Retinal pigment epithelial cell (primary cell): Measurements from ENCODE around the gene EGFR.

Experiments used
- DNase-seq: peaks from one replicate; pipeline ENCODE4 v3.0.0-alpha.2; 2010; ENCODE audit warnings: low read depth
- H3K4me3 ChIP-seq: 2 replicates; pipeline ENCODE4 v1.5.1; 2011; ENCODE audit warnings: mild to moderate bottlenecking, low read length, control low read depth, moderate library complexity
- CTCF ChIP-seq: conservative IDR thresholded peaks from 2 replicates; pipeline ENCODE4 v1.5.1; 2011; ENCODE audit warnings: low read depth, low read length, control low read depth, inconsistent platforms

Gene EGFR

GRCh38 chr7:55170335-55171069 lies 151.7 kb downstream of the EGFR start:
- no peak for TF ChIP-seq CTCF
- DNase-seq: no peak
- no peak overlapping the region for H3K4me3 ChIP-seq

DNA sequence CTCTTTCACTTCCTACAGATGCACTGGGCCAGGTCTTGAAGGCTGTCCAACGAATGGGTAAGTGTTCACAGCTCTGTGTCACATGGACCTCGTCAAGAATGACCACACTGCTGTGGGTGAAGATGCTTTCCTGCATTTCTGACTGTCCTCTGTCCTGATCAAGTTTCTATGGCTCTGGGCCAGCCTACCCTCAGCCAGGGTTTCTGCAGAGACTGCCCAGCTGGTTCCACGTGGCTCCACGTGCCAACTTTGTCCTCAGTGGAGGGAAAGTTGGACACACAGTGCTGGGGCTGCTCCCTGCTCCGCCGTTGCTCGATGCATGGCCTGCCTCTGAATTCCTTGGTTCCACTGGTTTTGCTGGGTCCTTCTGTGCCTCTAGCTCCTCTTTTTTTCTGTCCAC lies 152.3 kb downstream of the EGFR start:
- no peak overlapping the region for H3K4me3 ChIP-seq
- no peak for TF ChIP-seq CTCF
- DNase-seq: no peak

DNA sequence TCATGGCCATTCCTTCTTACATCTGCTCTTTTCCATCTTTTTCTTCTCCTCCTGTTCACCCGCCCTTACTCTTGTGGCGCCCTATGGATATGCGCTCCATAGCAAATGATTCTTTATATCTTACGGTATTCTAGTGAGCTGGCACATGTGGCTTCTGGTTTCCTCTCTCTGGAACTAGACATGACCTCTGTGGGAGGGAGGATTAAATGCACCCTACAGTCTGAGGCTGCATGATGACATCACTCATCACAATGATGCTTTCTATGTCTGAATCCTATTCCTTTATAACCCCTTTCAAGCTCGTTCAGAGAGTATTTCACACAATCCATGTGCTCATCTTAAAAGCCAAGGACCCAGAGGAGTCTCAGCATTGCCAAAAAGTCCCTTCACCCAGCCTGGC lies 153.3 kb downstream of the EGFR start:
- DNase-seq: no peak
- no peak overlapping the region for H3K4me3 ChIP-seq
- no peak for TF ChIP-seq CTCF

DNA sequence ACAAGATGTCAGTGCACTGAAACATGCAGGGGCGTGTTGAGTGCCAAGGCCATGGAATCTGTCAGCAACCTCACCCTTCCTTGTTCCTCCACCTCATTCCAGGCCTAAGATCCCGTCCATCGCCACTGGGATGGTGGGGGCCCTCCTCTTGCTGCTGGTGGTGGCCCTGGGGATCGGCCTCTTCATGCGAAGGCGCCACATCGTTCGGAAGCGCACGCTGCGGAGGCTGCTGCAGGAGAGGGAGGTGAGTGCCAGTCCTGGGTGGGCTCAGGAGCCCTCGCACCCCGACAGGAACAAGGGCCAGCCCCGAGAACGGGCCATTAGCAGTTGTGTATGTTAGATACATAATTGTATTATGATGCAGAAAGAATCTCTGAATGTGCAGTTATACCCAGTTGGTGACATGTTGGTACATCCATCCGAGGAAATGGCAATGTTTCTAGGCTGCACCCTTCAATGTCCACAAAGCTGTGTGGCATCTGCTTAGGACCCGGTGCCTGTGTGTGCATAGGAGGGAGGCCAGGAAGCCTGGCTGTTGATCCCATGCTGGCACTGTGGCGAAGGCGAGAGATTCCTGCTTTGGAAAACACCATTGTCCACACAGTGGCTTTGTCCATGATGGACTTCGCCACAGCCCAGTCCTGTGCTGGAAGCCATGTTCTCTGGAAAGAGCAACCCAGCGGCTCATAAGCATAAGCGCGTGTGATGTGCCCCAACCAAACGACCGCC lies 154.2 kb downstream of the EGFR start:
- H3K4me3 ChIP-seq: no peak overlapping the region
- no peak for DNase-seq
- no peak for TF ChIP-seq CTCF

DNA sequence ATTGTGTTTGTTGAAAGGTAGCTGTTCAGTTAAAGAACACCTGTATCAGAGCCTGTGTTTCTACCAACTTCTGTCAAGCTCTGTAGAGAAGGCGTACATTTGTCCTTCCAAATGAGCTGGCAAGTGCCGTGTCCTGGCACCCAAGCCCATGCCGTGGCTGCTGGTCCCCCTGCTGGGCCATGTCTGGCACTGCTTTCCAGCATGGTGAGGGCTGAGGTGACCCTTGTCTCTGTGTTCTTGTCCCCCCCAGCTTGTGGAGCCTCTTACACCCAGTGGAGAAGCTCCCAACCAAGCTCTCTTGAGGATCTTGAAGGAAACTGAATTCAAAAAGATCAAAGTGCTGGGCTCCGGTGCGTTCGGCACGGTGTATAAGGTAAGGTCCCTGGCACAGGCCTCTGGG lies 154.9 kb downstream of the EGFR start:
- TF ChIP-seq CTCF: peak; percentile 22
- no peak for DNase-seq
- H3K4me3 ChIP-seq: no peak overlapping the region

DNA sequence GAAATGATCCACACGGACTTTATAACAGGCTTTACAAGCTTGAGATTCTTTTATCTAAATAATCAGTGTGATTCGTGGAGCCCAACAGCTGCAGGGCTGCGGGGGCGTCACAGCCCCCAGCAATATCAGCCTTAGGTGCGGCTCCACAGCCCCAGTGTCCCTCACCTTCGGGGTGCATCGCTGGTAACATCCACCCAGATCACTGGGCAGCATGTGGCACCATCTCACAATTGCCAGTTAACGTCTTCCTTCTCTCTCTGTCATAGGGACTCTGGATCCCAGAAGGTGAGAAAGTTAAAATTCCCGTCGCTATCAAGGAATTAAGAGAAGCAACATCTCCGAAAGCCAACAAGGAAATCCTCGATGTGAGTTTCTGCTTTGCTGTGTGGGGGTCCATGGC lies 155.6 kb downstream of the EGFR start:
- no peak overlapping the region for H3K4me3 ChIP-seq
- no peak for TF ChIP-seq CTCF
- DNase-seq: no peak

- no peak for DNase-seq
- no peak for TF ChIP-seq CTCF
- H3K4me3 ChIP-seq: no peak overlapping the region
Measured at GRCh38 chr7:55174856-55175255, 156.0 kb downstream of the EGFR start.
